WTC11 (cell line): ENCODE measurements around the gene HYCC2. TPM values are rescaled to one million over a fixed set of nuclear protein-coding genes. Genes with fewer than 3 reads are reported as not detected.

Experiments used
- ATAC-seq: fragments of 200-7000 bp; cut with Tn5 transposase; 2 replicates; pipeline ENCODE4 v1.10.0; 2021; ENCODE audit warnings: mild to moderate bottlenecking, moderate library complexity
- CTCF ChIA-PET: fragments of 300-600 bp; sonication (Branson Sonifier 250); formaldehyde crosslinking; loops from one replicate; lab custom pipeline; 2021; ENCODE audit warnings: antibody characterized with exemption; lab: Charles Lee
- POLR2A ChIA-PET: fragments of 350-600 bp; sonication (Branson Sonifier 250); formaldehyde crosslinking; loops from one replicate; lab custom pipeline; 2021; ENCODE audit warnings: antibody characterized with exemption; lab: Charles Lee
- DNase-seq: peaks from one replicate; pipeline ENCODE4 v3.0.0; 2021; ENCODE audit warnings: low spot score
- H3K27ac Mint-ChIP-seq: 2 replicates; pipeline ENCODE4 v1.8.0; 2021; ENCODE audit warnings: mixed read lengths
- H3K27me3 Mint-ChIP-seq: 2 replicates; pipeline ENCODE4 v1.8.0; 2021; ENCODE audit warnings: low read depth, mild to moderate bottlenecking, moderate library complexity, mixed read lengths
- H3K36me3 Mint-ChIP-seq: 2 replicates; pipeline ENCODE4 v1.8.0; 2021; ENCODE audit warnings: mixed read lengths
- H3K4me1 Mint-ChIP-seq: 2 replicates; pipeline ENCODE4 v1.8.0; 2022; ENCODE audit warnings: mixed read lengths
- H3K4me3 Mint-ChIP-seq: 2 replicates; pipeline ENCODE4 v1.8.0; 2021; ENCODE audit warnings: mild to moderate bottlenecking, moderate library complexity, mixed read lengths
- H3K9me3 Mint-ChIP-seq: 2 replicates; pipeline ENCODE4 v1.8.0; 2021; ENCODE audit warnings: mixed read lengths
- ELF4 ChIP-seq: sonication (generic); formaldehyde crosslinking; IDR thresholded peaks from 2 replicates; pipeline ENCODE4 v1.8.1; 2022; ENCODE audit warnings: low read depth, mild to moderate bottlenecking, moderate library complexity, missing genetic modification reagents
- GTF2I ChIP-seq: fragments of 250-450 bp; sonication (Bioruptor Pico); conservative IDR thresholded peaks from 2 replicates; pipeline ENCODE4 v1.4.0; 2021; ENCODE audit warnings: mild to moderate bottlenecking
- JAZF1 ChIP-seq: fragments of 250-450 bp; sonication (Bioruptor Pico); IDR thresholded peaks from 2 replicates; pipeline ENCODE4 v1.9.0; 2021; ENCODE audit warnings: moderate library complexity, mild to moderate bottlenecking, inconsistent platforms
- NFATC4 ChIP-seq: fragments of 250-450 bp; sonication (Bioruptor Pico); IDR thresholded peaks from 2 replicates; pipeline ENCODE4 v1.9.0; 2021; ENCODE audit warnings: mild to moderate bottlenecking
- NR1H2 ChIP-seq: sonication (generic); formaldehyde crosslinking; IDR thresholded peaks from 2 replicates; pipeline ENCODE4 v1.9.0; 2021; ENCODE audit warnings: mild to moderate bottlenecking, moderate library complexity, missing genetic modification reagents
- NR2C2 ChIP-seq: sonication (generic); formaldehyde crosslinking; IDR thresholded peaks from 2 replicates; pipeline ENCODE4 v1.8.0; 2022; ENCODE audit warnings: mild to moderate bottlenecking, missing genetic modification reagents
- NR3C1 ChIP-seq: sonication (generic); formaldehyde crosslinking; conservative IDR thresholded peaks from 2 replicates; pipeline ENCODE4 v1.8.1; 2023; ENCODE audit warnings: low read depth, mild to moderate bottlenecking, missing genetic modification reagents
- TEAD1 ChIP-seq: sonication (generic); formaldehyde crosslinking; IDR thresholded peaks from 2 replicates; pipeline ENCODE4 v1.8.0; 2022; ENCODE audit warnings: mild to moderate bottlenecking, missing genetic modification reagents
- ZNF219 ChIP-seq: sonication (generic); formaldehyde crosslinking; IDR thresholded peaks from 2 replicates; pipeline ENCODE4 v1.8.0; 2023; ENCODE audit warnings: missing genetic modification reagents, mild to moderate bottlenecking, borderline replicate concordance
- ZNF232 ChIP-seq: sonication (generic); formaldehyde crosslinking; IDR thresholded peaks from 2 replicates; pipeline ENCODE4 v1.8.0; 2022; ENCODE audit warnings: mild to moderate bottlenecking, missing genetic modification reagents
- ZNF317 ChIP-seq: sonication (generic); formaldehyde crosslinking; IDR thresholded peaks from 2 replicates; pipeline ENCODE4 v1.8.1; 2023; ENCODE audit warnings: low read depth, mild to moderate bottlenecking, moderate library complexity, missing genetic modification reagents, borderline replicate concordance
- ZNF423 ChIP-seq: fragments of 250-450 bp; sonication (Bioruptor Pico); IDR thresholded peaks from 2 replicates; pipeline ENCODE4 v2.1.2; 2022; ENCODE audit warnings: mild to moderate bottlenecking, moderate library complexity
- total RNA-seq: library from RNA; stranded (reverse); gene quantifications from 3 replicates; pipeline ENCODE4 v1.2.3, GENCODE V29; 2021
- TF ChIP-seq, protein P1 (sequence below): sonication (generic); formaldehyde crosslinking; IDR thresholded peaks from 2 replicates; pipeline ENCODE4 v1.8.1; 2023; ENCODE audit warnings: mild to moderate bottlenecking, missing genetic modification reagents, moderate library complexity
- TF ChIP-seq, protein P2 (sequence below): fragments of 250-450 bp; sonication (Bioruptor Pico); IDR thresholded peaks from 2 replicates; pipeline ENCODE4 v1.9.0; 2021; ENCODE audit warnings: mild to moderate bottlenecking, borderline replicate concordance
- TF ChIP-seq, protein P3 (sequence below): sonication (generic); formaldehyde crosslinking; IDR thresholded peaks from 2 replicates; pipeline ENCODE4 v1.8.1; 2022; ENCODE audit warnings: low read depth, mild to moderate bottlenecking, moderate library complexity, missing genetic modification reagents, borderline replicate concordance
- TF ChIP-seq, protein P4 (sequence below): sonication (generic); formaldehyde crosslinking; IDR thresholded peaks from 2 replicates; pipeline ENCODE4 v1.8.1; 2022; ENCODE audit warnings: mild to moderate bottlenecking, missing genetic modification reagents, moderate library complexity, borderline replicate concordance
- TF ChIP-seq, protein P5 (sequence below): fragments of 250-450 bp; sonication (Bioruptor Pico); IDR thresholded peaks from 2 replicates; pipeline ENCODE4 v1.9.0; 2021; ENCODE audit warnings: mild to moderate bottlenecking

The HYCC2 gene
- total RNA-seq, 1 experiment from 2014 or later, result 10.4 TPM

DNA sequence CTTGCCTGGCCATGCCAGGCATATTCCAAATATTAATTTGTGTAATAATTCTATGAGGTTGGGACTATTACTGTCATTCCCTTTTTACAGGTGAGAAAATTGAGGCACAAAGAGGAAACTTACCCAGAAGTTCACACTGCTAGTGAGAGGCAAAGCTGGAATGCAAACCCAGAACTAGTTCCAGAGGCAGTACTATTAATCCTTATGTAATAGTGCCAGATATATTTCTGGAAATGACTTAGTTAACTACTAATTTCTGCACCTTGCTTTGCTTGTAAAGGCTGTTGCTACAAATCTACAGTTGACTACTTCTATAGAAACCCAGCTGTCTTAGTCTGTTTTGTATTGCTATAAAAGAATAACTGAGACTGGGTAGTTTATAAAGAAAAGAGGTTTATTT, 39.1 kb upstream of the HYCC2 start (continued):
- TF ChIP-seq TEAD1 (no peak), NR1H2 (CRISPR knock-in tag) (no peak), NR2C2 (CRISPR knock-in tag) (no peak)

DNA sequence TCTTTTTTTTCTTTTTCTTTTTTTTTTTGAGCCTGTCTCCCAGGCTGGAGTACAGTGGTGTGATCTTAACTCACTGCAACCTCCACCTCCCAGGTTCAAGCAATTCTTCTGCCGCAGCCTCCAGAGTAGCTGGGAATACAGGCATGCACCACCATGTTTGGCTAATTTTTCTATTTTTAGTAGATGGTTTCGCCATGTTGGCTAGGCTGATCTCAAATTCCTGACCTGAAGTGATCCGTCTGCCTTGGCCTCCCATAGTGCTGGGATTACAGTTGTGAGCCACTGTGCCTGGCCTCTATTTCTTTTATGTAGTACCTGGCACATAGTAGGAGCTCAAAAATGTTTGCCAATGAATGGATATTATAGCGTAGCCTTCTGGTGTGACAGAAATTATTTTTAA, 37.7 kb upstream of the HYCC2 start:
- Mint-ChIP-seq H3K9me3 (no peaks in the 10 kb centered on the region), H3K27me3 (peaks cover 3% of the 10 kb centered on the region; the same call in 1 of the 2 replicates), H3K27ac (no peak overlapping the region), H3K4me3 (no peak overlapping the region), H3K36me3 (no peaks in the 10 kb centered on the region), H3K4me1 (peaks cover 5% of the 10 kb centered on the region)
- TF ChIP-seq ELF4 (CRISPR knock-in tag), result no peak
- no peak for TF ChIP-seq ZNF232 (CRISPR knock-in tag)
- POLR2A ChIA-PET, result no interaction called here
- no peak for ATAC-seq
- no peak for DNase-seq
- CTCF ChIA-PET, result interaction anchor here (0.7 to 4.0 kb wide), 2 partner anchors 49 to 733 kb away, joined by 3 to 17 read pairs; no protein-coding TSS in a partner anchor

DNA sequence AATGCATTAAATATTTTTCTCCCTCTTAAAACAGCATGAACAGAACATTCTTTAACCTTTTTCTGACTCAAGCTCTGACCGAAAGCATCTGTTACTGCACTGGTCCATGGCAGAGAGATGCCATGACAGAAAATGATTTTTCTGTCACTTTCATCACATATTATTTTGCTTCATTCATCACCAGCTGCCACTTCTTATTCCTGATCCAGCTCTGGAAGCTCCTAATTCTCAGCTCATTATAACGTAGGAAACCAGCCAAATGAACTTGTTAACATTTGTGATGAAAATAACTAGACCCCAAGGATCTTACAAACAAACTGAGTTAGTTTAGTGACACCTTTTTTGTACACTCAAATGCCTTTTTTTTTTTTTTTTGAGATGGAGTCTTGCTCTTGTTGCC, 36.9 kb upstream of the HYCC2 start:
- H3K27ac Mint-ChIP-seq, result no peak overlapping the region
- ATAC-seq (no peak), DNase-seq (no peak)
- H3K4me3 Mint-ChIP-seq, result no peak overlapping the region
- peaks cover 5% of the 10 kb centered on the region for H3K4me1 Mint-ChIP-seq
- POLR2A ChIA-PET, result no interaction called here
- H3K27me3 Mint-ChIP-seq, result peaks cover 3% of the 10 kb centered on the region; the same call in 1 of the 2 replicates
- TF ChIP-seq, protein P1, sequence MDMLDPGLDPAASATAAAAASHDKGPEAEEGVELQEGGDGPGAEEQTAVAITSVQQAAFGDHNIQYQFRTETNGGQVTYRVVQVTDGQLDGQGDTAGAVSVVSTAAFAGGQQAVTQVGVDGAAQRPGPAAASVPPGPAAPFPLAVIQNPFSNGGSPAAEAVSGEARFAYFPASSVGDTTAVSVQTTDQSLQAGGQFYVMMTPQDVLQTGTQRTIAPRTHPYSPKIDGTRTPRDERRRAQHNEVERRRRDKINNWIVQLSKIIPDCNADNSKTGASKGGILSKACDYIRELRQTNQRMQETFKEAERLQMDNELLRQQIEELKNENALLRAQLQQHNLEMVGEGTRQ, result no peak
- no peak for TF ChIP-seq NFATC4 (CRISPR knock-in tag)
- no peak for TF ChIP-seq NR3C1 (CRISPR knock-in tag)
- TF ChIP-seq, protein P2, sequence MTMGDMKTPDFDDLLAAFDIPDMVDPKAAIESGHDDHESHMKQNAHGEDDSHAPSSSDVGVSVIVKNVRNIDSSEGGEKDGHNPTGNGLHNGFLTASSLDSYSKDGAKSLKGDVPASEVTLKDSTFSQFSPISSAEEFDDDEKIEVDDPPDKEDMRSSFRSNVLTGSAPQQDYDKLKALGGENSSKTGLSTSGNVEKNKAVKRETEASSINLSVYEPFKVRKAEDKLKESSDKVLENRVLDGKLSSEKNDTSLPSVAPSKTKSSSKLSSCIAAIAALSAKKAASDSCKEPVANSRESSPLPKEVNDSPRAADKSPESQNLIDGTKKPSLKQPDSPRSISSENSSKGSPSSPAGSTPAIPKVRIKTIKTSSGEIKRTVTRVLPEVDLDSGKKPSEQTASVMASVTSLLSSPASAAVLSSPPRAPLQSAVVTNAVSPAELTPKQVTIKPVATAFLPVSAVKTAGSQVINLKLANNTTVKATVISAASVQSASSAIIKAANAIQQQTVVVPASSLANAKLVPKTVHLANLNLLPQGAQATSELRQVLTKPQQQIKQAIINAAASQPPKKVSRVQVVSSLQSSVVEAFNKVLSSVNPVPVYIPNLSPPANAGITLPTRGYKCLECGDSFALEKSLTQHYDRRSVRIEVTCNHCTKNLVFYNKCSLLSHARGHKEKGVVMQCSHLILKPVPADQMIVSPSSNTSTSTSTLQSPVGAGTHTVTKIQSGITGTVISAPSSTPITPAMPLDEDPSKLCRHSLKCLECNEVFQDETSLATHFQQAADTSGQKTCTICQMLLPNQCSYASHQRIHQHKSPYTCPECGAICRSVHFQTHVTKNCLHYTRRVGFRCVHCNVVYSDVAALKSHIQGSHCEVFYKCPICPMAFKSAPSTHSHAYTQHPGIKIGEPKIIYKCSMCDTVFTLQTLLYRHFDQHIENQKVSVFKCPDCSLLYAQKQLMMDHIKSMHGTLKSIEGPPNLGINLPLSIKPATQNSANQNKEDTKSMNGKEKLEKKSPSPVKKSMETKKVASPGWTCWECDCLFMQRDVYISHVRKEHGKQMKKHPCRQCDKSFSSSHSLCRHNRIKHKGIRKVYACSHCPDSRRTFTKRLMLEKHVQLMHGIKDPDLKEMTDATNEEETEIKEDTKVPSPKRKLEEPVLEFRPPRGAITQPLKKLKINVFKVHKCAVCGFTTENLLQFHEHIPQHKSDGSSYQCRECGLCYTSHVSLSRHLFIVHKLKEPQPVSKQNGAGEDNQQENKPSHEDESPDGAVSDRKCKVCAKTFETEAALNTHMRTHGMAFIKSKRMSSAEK, result no peak
- no peak for TF ChIP-seq ZNF219 (CRISPR knock-in tag)
- no peak for TF ChIP-seq GTF2I
- no peak for TF ChIP-seq JAZF1 (CRISPR knock-in tag)
- TF ChIP-seq, protein P3, sequence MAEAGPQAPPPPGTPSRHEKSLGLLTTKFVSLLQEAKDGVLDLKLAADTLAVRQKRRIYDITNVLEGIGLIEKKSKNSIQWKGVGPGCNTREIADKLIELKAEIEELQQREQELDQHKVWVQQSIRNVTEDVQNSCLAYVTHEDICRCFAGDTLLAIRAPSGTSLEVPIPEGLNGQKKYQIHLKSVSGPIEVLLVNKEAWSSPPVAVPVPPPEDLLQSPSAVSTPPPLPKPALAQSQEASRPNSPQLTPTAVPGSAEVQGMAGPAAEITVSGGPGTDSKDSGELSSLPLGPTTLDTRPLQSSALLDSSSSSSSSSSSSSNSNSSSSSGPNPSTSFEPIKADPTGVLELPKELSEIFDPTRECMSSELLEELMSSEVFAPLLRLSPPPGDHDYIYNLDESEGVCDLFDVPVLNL (CRISPR knock-in tag), result no peak
- TF ChIP-seq ZNF423 (CRISPR knock-in tag), result no peak
- TF ChIP-seq, protein P4, sequence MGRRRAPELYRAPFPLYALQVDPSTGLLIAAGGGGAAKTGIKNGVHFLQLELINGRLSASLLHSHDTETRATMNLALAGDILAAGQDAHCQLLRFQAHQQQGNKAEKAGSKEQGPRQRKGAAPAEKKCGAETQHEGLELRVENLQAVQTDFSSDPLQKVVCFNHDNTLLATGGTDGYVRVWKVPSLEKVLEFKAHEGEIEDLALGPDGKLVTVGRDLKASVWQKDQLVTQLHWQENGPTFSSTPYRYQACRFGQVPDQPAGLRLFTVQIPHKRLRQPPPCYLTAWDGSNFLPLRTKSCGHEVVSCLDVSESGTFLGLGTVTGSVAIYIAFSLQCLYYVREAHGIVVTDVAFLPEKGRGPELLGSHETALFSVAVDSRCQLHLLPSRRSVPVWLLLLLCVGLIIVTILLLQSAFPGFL, result no peak
- no peak for TF ChIP-seq NR2C2 (CRISPR knock-in tag)
- TF ChIP-seq ZNF317 (CRISPR knock-in tag), result no peak
- TF ChIP-seq, protein P5, sequence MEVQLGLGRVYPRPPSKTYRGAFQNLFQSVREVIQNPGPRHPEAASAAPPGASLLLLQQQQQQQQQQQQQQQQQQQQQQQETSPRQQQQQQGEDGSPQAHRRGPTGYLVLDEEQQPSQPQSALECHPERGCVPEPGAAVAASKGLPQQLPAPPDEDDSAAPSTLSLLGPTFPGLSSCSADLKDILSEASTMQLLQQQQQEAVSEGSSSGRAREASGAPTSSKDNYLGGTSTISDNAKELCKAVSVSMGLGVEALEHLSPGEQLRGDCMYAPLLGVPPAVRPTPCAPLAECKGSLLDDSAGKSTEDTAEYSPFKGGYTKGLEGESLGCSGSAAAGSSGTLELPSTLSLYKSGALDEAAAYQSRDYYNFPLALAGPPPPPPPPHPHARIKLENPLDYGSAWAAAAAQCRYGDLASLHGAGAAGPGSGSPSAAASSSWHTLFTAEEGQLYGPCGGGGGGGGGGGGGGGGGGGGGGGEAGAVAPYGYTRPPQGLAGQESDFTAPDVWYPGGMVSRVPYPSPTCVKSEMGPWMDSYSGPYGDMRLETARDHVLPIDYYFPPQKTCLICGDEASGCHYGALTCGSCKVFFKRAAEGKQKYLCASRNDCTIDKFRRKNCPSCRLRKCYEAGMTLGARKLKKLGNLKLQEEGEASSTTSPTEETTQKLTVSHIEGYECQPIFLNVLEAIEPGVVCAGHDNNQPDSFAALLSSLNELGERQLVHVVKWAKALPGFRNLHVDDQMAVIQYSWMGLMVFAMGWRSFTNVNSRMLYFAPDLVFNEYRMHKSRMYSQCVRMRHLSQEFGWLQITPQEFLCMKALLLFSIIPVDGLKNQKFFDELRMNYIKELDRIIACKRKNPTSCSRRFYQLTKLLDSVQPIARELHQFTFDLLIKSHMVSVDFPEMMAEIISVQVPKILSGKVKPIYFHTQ (CRISPR knock-in tag), result no peak
- no peaks in the 10 kb centered on the region for H3K9me3 Mint-ChIP-seq
- CTCF ChIA-PET, result interaction anchor here (1.9 to 4.0 kb wide), 2 partner anchors 50 to 124 kb away, joined by 5 to 17 read pairs; no protein-coding TSS in a partner anchor
- H3K36me3 Mint-ChIP-seq, result no peaks in the 10 kb centered on the region
